HepG2 (cell line): ENCODE measurements around the gene NIN. TPM values are rescaled to one million over a fixed set of nuclear protein-coding genes. Genes with fewer than 3 reads are reported as not detected.
A peak's percentile ranks its signal among the peaks of the same experiment; 100 is the strongest.

ENCODE experiments used
- CEBPB ChIP-seq: IDR thresholded peaks from 2 replicates; pipeline ENCODE4 v1.6.1; 2011; ENCODE audit warnings: low read depth, low read length, improper control_type of control experiment, borderline replicate concordance
- GATA4 ChIP-seq: sonication (generic); IDR thresholded peaks from 2 replicates; pipeline ENCODE4 v1.6.1; 2016; ENCODE audit warnings: antibody characterized with exemption, low read depth, borderline replicate concordance
- HDAC1 ChIP-seq: sonication (generic); formaldehyde crosslinking; IDR thresholded peaks from 2 replicates; pipeline ENCODE4 v1.5.1; 2020; ENCODE audit warnings: mild to moderate bottlenecking, missing genetic modification reagents
- TEF ChIP-seq: sonication (generic); formaldehyde crosslinking; IDR thresholded peaks from 2 replicates; pipeline ENCODE4 v1.5.0; 2020; ENCODE audit warnings: missing genetic modification reagents
- THYN1 ChIP-seq: sonication (generic); formaldehyde crosslinking; IDR thresholded peaks from 2 replicates; pipeline ENCODE4 v1.8.1; 2023; ENCODE audit warnings: low read depth, mild to moderate bottlenecking, moderate library complexity, missing genetic modification reagents, borderline replicate concordance
- ZBTB3 ChIP-seq: sonication (generic); formaldehyde crosslinking; IDR thresholded peaks from 2 replicates; pipeline ENCODE4 v1.4.0; 2020; ENCODE audit warnings: low read depth, mild to moderate bottlenecking, moderate library complexity, missing genetic modification reagents, borderline replicate concordance
- ZFP90 ChIP-seq: sonication (generic); formaldehyde crosslinking; IDR thresholded peaks from 2 replicates; pipeline ENCODE4 v1.8.0; 2022; ENCODE audit warnings: missing genetic modification reagents, mild to moderate bottlenecking, inconsistent platforms, borderline replicate concordance
- ZNF12 ChIP-seq: sonication (generic); formaldehyde crosslinking; IDR thresholded peaks from 2 replicates; pipeline ENCODE4 v1.5.0; 2020; ENCODE audit warnings: missing genetic modification reagents
- ZNF234 ChIP-seq: sonication (generic); formaldehyde crosslinking; conservative IDR thresholded peaks from 2 replicates; pipeline ENCODE4 v1.5.1; 2020; ENCODE audit warnings: mild to moderate bottlenecking, missing genetic modification reagents
- ZNF280B ChIP-seq: sonication (generic); formaldehyde crosslinking; IDR thresholded peaks from 2 replicates; pipeline ENCODE4 v1.5.0; 2020; ENCODE audit warnings: missing genetic modification reagents, mild to moderate bottlenecking, borderline replicate concordance
- ZNF335 ChIP-seq: sonication (generic); formaldehyde crosslinking; IDR thresholded peaks from 2 replicates; pipeline ENCODE4 v1.4.0; 2020; ENCODE audit warnings: missing genetic modification reagents
- ZNF343 ChIP-seq: sonication (generic); formaldehyde crosslinking; IDR thresholded peaks from 2 replicates; pipeline ENCODE4 v1.4.0; 2020; ENCODE audit warnings: mild to moderate bottlenecking, missing genetic modification reagents
- ZNF441 ChIP-seq: sonication (generic); formaldehyde crosslinking; IDR thresholded peaks from 2 replicates; pipeline ENCODE4 v1.7.0; 2021; ENCODE audit warnings: missing genetic modification reagents, borderline replicate concordance
- ZNF766 ChIP-seq: sonication (generic); formaldehyde crosslinking; IDR thresholded peaks from 2 replicates; pipeline ENCODE4 v1.5.0; 2020; ENCODE audit warnings: missing genetic modification reagents, borderline replicate concordance
- ZSCAN31 ChIP-seq: sonication (generic); formaldehyde crosslinking; IDR thresholded peaks from 2 replicates; pipeline ENCODE4 v1.5.0; 2020; ENCODE audit warnings: low read depth, mild to moderate bottlenecking, missing genetic modification reagents
- polyA plus RNA-seq, 8 experiments: library from polyadenylated mRNA; depleted of rRNA in 3 of 8; stranded (reverse) in 7 of 8; unstranded in 1 of 8; fragments of >200 nt; fragmentation: Illumina TruSeq in 4 of 8; extraction: Trizol in 4 of 8; gene quantifications; 2 replicates each; pipeline versions ENCODE4 v1.2.1 to v1.2.3, GENCODE V29; 2011 to 2016; ENCODE audit warnings: low read depth in 4 of 8, missing spikeins in 1 of 8, mixed read lengths in 1 of 8; ENCODE audit not compliant: insufficient read depth in 1 of 8
- total RNA-seq, 5 experiments: library from RNA; depleted of rRNA; stranded (reverse); fragments of >200 nt; fragmentation: Illumina TruSeq; extraction: Trizol; gene quantifications; 2 replicates each; pipeline ENCODE4 v1.2.3, GENCODE V29; 2016; ENCODE audit warnings: low read depth in 1 of 5
- TF ChIP-seq, protein P1 (sequence below): sonication (generic); formaldehyde crosslinking; IDR thresholded peaks from 2 replicates; pipeline ENCODE4 v1.8.0; 2022; ENCODE audit warnings: mild to moderate bottlenecking, missing genetic modification reagents, moderate library complexity
- TF ChIP-seq, protein P2 (sequence below): sonication (generic); formaldehyde crosslinking; IDR thresholded peaks from 2 replicates; pipeline ENCODE4 v1.9.0; 2022; ENCODE audit warnings: low read depth, missing genetic modification reagents
- TF ChIP-seq, protein P3 (sequence below): sonication (generic); formaldehyde crosslinking; IDR thresholded peaks from 2 replicates; pipeline ENCODE4 v1.5.1; 2020; ENCODE audit warnings: missing genetic modification reagents, mild to moderate bottlenecking, borderline replicate concordance

NIN gene
- total and polyA plus RNA-seq, 2 of the 13 experiments (the other 11 are each of a cell fraction or from before 2014, with no cell fraction given), result 2.8 to 9.7 TPM

GRCh38 chr14:50834802-50835276 is 3.9 kb upstream of the NIN start (continued):
- TF ChIP-seq, protein P1, sequence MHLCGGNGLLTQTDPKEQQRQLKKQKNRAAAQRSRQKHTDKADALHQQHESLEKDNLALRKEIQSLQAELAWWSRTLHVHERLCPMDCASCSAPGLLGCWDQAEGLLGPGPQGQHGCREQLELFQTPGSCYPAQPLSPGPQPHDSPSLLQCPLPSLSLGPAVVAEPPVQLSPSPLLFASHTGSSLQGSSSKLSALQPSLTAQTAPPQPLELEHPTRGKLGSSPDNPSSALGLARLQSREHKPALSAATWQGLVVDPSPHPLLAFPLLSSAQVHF (CRISPR knock-in tag), result no peak
- TF ChIP-seq THYN1 (CRISPR knock-in tag) (no peak), CEBPB (peak; percentile 47; the same call in 1 of the 2 replicates), ZNF766 (CRISPR knock-in tag) (no peak), ZNF280B (CRISPR knock-in tag) (no peak), GATA4 (no peak), ZNF335 (CRISPR knock-in tag) (no peak), ZNF343 (0 out of 2 replicates have a peak, but pooled peaks have one; percentile 28), ZSCAN31 (CRISPR knock-in tag) (no peak), ZNF441 (CRISPR knock-in tag) (no peak), ZNF12 (CRISPR knock-in tag) (no peak), ZFP90 (CRISPR knock-in tag) (no peak), ZNF234 (CRISPR knock-in tag) (no peak), TEF (CRISPR knock-in tag) (no peak), HDAC1 (peak; percentile 82), ZBTB3 (no peak)
- TF ChIP-seq, protein P2, sequence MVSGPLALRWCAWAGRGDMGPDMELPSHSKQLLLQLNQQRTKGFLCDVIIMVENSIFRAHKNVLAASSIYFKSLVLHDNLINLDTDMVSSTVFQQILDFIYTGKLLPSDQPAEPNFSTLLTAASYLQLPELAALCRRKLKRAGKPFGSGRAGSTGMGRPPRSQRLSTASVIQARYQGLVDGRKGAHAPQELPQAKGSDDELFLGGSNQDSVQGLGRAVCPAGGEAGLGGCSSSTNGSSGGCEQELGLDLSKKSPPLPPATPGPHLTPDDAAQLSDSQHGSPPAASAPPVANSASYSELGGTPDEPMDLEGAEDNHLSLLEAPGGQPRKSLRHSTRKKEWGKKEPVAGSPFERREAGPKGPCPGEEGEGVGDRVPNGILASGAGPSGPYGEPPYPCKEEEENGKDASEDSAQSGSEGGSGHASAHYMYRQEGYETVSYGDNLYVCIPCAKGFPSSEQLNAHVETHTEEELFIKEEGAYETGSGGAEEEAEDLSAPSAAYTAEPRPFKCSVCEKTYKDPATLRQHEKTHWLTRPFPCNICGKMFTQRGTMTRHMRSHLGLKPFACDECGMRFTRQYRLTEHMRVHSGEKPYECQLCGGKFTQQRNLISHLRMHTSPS, result no peak
- TF ChIP-seq, protein P3, sequence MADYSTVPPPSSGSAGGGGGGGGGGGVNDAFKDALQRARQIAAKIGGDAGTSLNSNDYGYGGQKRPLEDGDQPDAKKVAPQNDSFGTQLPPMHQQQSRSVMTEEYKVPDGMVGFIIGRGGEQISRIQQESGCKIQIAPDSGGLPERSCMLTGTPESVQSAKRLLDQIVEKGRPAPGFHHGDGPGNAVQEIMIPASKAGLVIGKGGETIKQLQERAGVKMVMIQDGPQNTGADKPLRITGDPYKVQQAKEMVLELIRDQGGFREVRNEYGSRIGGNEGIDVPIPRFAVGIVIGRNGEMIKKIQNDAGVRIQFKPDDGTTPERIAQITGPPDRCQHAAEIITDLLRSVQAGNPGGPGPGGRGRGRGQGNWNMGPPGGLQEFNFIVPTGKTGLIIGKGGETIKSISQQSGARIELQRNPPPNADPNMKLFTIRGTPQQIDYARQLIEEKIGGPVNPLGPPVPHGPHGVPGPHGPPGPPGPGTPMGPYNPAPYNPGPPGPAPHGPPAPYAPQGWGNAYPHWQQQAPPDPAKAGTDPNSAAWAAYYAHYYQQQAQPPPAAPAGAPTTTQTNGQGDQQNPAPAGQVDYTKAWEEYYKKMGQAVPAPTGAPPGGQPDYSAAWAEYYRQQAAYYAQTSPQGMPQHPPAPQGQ, result 0 out of 2 replicates have a peak, but pooled peaks have one; percentile 42
